Measurements from ENCODE around the gene MYH9.

Gene MYH9

DNA sequence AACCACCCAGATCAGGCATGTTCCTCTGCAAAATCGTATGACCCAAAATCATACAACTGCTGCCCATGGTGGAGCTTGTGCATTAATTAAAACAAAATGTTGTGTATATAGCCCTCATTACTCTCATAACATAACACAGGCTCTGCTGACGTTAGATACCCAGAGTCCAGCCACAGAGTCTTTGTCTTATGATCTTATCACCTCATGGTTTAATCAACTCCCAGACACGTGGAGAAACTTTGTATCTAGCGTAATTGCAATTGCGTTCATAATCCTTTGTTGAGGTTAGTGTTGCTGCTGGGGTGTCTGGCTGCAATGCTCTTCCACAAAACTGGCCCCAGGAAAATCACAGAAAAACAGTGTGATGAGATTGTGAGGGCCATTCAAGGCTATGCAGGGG lies 139.8 kb downstream of the MYH9 start:
- DNase-seq (ENCODE audit: low read depth in 3 of 3) = no peak

DNA sequence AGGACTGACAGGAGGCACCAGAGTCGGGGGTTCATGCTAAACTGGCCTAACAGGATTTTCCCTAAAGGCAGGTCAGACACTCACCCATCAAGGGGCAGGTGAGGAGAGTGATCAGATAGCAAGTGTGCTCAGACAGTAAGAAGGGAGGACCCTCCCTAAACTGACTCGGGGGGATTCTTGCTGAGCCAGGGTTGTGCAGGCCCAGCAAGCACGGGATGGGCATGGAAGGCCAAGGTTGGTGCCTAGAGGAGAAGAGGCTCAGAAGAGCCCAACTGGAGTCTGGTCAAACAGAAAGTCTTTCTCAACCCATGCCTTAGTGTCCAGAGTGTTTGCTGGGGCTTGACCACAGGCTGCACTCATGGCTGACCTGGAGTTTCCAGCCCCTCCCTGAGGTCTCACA lies 141.0 kb downstream of the MYH9 start:
- DNase-seq (ENCODE audit: low read depth in 3 of 3) = no peak

DNA sequence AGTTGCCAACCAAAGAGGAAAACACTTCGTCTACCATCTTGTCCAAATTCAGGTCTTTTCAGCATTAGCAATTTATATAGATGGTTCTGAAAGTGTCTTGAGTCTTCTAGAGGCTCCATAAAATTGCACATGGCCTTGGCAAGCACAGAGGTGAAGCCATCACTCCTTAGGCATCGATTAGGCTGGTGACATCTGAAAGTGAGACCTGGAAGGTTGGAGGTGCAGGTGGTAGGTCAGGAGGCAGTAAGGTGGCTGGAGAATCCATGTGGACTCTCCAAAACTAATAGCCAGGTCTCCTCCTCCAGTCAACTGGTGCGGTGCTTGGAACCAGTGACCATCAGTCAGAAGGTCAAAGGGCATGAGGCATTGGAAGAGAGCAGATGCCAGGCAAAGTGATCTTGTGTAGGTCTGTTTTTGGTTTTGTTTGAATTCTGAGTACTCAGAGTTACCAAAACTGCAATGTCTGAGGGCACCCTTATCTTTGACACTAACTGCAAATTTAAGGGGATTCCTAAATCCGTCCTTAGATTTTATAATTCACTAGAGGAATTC lies 141.9 kb downstream of the MYH9 start:
- no peak for DNase-seq (ENCODE audit: low read depth in 3 of 3)

DNA sequence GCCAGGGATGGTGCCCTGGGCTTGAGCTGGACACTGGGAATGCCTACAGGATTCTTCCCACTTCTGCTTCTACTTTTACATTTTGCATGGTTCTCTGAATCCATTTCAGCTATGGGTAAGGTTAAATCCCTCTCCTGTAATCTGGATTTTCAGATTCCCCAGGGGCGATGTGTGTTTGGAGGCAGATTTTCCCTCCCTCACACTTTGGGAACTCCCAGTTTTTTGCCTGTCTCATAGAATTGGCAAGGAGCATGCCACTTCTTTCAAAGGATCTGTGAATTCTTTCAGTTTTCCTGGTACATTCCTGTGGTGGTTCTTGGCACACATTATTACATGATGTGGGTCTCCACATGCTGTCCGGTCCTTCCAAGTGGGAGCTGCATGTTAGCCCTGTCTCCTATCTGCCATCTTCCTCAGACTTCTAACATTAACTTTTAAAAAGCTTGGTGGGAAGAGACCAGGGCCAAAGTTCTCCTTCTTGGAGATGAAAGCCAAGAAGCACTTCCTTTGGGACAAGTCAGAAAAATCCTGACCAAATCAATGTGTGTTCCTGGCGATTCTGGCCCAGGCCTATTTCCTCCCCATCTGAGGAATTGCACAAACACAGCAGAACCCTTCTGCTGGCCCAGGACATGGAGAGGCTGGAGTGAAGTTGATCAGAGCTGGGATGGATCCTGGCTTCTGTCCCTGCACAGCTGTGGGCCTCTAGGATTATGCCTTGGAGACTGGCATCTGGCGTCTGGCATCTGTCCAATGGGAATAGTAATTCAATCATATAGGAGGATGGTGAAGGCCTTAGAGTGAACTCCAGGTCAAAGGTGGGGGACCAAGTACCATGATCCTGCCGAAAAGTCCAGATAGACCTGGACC lies 143.0 kb downstream of the MYH9 start:
- DNase-seq (ENCODE audit: low read depth in 3 of 3) = no peak

DNA sequence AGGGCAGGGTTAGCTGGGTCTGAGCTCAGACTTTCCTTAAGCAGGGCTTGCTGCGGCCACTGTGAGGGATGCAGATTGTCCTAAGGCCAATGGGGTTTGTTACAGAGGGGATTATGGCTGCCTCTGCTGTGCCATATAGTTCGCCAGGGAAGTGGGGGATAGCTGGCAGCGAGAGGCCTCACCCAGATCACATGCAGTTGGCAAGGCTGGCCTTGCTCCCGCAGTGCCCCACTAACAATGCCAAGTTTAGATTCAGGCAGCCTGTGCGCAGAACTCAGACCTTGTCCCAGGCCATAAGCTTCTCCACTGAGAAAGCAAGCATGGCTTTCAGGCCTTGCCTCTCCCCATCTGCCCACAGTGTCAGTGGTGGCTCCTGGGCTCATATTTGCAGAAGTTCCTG lies 143.8 kb downstream of the MYH9 start:
- no peak for DNase-seq (ENCODE audit: low read depth in 3 of 3)

DNA sequence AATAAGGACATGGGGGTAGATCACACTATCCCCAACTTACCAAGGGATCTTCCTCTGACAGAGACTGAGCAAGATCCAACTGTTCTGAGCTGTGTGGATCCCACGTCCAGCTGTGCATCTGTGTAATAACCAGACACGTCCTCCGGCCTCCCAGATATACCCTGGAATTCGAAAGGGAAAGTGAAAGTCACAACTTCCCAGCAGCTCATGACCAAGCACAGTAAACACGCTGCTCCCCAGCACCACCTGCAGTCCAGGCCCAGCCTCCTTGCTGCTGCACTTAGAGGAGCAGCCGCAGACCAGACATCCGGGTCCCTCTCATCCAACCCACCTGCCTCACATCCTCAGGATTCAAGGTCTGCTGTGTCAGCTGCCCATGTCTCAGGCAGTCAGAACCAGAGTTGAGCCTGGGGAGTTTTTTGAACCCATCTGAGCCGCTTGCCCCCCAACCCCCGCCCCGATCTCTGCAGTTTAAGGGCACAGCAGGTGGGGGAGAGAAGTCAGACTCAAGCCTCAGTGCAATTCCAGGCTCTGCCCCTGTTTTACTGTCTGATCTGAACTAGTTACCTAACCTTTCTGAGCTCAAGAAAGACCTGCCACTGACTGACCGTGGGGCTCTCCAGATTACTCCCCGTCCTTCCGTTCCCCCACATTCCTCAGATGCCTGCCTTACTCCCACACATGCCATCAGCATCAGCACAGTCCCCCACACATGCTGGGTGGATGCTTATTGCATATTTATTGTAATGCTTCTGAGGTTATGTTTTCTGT lies 148.2 kb downstream of the MYH9 start, which contains the start of gene APOL2:
Gene APOL2 (minus strand): TSS at position 127 of the 771 bp plus-strand sequence. CDS start 6,365 bp downstream, outside the sequence.
- DNase-seq (ENCODE audit: low read depth in 3 of 3) = peak; percentile 64 to 76 (median 76)

DNA sequence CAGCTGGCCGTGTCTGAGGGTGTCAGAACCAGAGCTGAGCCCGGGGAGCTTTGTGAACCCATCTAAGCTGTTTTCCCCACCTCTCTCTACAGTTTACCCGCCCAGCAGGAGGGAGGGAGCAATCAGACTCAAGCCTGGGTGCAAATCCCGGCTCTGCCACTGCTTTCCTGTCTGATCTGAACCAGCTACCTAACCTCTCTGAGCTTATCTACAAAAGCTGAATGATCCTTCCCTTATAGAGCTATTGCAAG lies 148.7 kb downstream of the MYH9 start:
- DNase-seq (ENCODE audit: low read depth in 3 of 3) = no peak

DNA sequence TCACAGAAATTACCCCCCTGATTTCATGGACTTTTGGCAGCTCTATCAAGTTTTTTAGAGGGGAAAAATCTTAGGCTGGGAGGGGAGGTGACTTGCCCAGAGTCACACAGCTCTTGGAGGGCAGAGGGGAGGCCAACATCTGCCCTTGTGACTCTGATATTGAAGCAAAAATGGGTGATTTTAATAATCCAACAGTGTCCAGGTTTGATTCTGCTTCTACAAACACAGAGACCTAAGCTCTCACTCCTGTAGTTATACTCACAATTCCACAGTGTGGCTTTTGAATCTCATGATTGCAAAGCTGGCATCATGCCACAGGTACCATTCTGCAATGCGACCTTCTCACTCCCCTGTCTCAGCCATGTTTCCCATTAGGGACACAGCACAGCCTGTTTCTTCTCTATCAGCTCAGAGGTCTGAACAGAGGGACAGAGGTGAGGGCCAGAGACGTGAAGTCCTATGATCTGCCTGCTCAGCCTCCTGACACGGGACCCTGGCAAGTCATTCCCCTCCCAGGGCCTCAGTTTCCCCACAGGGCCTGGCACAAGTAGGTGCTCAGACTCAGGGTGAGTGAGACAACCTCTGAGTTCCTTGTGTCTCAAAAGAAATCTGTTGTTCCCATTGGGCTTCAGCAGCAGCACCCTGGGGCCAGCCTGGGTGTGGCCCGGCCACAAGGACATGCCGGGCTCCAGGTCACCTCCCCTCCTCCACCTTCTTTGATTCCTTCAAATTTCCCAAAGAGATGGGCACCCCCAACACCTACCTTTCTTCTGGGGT lies 149.2 kb downstream of the MYH9 start:
- no peak for DNase-seq (ENCODE audit: low read depth in 3 of 3)

DNA sequence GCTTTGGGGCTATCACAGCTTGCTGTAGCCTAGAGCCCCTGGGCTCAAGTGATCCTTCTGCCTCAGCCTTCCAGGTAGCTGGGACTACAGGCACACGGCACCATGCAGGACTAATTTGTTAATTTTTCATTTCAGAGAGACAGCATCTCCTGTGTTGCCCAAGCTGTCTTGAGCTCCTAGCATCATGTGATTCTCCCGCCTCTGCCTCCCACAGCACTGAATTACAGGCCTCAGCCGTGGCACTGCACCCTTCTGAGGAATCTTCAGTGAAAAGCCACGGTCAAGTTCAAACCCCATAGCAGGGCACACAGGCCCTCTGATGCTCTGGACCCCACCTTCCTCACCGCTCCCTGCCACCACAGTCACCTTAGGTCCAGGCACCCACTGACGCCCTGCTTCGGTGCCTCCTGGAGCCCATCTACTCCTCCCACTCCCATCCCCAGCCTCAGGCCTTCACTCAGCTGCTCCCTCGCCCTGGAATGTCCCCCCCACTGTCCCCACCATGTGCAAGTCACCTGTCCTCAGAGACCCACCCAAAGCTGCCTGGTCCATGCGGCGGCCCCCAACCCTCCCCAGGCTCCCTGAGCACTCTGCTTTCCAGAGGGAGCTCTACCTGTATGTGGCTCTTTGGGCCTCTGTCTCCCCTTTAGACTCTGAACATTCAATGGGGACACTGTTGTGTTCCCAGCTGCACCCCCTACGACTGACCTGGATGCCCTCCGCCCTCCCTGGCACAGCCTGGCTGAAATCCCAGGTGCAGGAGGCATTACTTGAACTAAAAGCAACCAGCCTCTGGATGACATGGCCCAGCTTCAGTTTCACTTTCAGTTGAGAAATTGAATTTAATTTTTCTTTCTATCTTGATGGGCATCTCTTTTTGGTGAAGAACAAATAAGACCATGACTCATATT lies 150.1 kb downstream of the MYH9 start:
- peak in 1 of 3 experiments; percentile 23 for DNase-seq (ENCODE audit: low read depth in 3 of 3)

DNA sequence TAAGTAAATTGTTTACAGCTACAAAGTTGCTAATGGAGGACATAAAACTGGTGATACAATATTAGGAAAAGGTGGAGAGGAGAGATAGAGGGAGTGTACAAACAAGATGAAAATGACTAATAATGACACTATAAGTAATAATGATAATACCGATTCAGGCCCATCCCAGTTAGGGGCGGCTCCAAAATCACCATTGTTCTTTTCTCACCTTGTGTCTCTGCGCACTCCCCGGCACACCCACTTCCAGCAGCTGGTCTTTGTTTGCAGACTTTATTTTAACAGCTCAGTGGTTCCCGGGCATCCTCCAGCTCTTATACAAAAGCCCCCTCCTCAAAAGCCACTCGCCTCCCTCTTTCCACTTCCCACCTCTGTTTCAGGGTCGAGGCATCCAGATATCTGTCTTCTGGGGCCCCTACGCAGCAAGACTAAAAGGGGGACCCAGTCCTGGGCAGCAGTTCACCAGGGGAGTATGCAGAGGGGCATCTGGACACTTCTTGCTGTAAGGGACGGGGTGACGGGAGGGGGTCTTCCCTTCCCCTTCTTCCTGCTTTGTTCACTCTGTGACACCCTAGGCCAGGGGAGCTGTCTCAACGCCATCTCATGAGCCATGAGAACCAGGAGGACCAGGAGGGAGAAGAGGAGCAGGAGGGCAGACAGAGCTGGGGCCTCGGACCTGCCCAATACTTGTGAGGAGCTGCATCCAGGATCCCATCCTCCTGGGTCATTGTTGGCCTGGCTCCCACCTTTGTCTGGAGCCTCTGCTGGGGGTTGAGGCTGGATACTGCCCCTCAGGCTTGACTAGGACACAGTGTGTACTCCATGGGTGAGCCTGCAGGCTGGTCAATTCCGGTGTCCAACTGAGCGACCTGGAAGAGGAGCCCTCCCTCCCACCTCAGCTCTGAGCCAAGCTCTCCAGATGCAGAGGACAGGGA lies 151.1 kb downstream of the MYH9 start:
- DNase-seq (ENCODE audit: low read depth in 3 of 3) = no peak

DNA sequence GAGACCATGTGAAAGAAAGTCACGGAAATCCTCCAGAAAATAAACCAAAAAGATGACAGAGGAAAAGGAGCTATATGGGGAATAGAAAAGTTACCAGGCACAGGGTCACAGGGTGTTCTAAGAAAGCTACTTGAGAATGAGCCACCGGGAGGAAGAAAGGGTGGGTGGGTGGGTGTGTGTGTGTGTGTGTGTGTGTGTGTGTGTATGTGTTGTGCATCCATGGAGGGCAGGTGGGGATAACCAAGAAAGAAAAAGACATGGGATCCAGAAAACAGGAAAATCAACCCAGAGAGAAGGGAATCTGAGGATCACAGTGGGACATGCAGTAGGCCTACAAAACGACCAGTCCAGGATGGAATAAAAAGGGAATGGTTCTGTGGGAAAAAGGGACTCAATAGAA lies 152.2 kb downstream of the MYH9 start:
- no peak for DNase-seq (ENCODE audit: low read depth in 3 of 3)

DNA sequence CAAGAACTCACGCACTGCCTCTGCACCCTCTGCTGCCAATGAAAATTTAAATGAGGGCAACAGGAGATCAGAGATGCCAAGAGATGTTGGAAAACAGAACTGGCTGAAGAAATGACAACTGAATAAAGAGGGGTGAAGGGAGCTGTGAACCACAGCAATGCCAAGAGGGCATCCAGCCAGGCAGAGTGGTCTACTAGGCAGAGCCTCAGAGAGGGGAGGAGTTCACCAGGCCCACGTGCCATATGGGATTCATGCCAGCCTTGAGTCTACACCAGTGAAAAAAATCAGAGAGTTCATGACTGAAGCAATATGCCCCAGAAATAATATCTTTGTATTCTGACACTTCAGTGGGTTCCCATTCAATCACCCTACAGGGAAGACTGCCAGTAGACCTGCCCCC lies 152.8 kb downstream of the MYH9 start:
- DNase-seq (ENCODE audit: low read depth in 3 of 3) = no peak

DNA sequence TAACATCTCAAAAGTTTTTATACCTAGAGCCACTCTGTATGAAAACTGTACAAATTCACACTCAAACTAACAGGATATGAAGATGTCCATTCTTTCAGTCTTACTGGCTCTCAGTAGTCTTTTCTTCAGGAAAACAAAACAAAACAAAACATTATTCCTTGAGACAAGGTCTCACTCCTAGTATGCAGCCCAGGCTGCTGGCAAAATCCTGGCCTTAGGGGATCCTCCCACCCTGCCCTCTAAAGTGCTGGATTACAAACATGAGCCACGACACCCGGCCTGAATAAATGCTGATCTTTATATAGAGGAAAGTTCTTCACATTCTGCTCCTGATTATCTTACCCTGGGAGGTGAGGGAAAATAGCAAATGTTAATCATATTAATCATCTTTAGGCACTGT lies 153.6 kb downstream of the MYH9 start:
- no peak for DNase-seq (ENCODE audit: low read depth in 3 of 3)

DNA sequence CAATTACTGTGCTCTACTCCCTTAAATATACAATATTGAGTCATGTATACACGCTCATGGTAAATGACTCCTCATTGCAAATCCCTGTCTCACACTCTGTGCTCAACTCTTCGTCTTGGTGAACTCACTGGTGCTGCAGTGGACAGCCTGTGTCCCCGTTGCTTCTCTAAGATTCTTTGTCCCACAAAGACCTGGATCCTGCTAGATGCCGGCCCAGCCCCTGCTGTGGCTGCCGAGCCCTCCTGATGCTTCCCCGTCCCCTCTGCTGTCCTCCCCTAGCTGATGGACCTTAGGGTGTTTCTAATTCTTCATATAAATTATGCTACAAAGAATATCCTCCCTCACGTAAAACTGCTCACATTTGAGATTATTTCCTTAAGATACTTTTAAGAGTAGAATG lies 154.0 kb downstream of the MYH9 start:
- DNase-seq (ENCODE audit: low read depth in 3 of 3) = no peak

DNA sequence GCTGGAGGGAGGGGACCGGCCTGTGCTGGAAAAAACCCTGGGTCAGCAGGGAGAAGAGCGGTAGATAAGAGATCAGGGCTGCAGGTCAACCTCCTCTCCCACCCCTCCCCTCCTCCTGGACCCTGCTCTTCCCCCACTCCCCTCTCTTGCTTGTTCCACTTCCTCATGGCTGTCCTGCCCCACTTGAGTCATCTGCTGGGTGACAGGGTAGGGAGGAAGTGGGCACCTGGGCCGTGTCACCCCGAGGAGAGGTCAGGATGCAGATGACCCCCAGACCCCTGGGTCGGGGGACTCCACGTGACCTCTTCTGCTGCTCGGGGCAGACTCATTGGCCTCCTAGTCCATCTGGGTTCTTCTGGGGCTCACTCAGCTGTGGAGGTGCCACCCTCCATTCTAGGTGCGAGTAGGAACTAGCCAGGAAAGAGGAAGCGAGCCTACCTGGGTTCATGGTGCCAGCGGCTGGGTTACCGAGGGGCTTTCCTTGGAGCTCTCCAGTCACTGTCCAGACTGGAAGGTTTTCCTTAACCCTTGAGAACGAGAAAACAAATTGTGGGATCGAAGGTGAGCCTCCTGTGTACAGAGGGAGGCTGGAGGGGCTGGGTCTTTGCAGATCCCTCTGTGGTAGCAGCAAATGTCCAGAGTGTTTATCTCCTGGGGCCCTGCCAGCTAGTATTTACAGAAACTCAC lies 154.9 kb downstream of the MYH9 start:
- DNase-seq (ENCODE audit: low read depth in 3 of 3) = no peak
